ENCODE data around the gene DAPK1.

Gene DAPK1

GRCh38 chr9:87550253-87550954, 52.7 kb downstream of the DAPK1 start:
- no peaks in the 10 kb centered on the region for H3K27me3 ChIP-seq (ENCODE audit: control insufficient read depth in 1 of 2, insufficient read depth in 2 of 2, low read length in 2 of 2)
- no peaks in the 10 kb centered on the region for H3K9me3 ChIP-seq (ENCODE audit: control insufficient read depth in 1 of 2, low read length in 2 of 2)
- H3K36me3 ChIP-seq (ENCODE audit: control insufficient read depth in 1 of 2, insufficient read depth in 2 of 2, low read length in 2 of 2): no peaks in the 10 kb centered on the region
- no peak overlapping the region for H3K4me3 ChIP-seq (ENCODE audit: low read depth in 1 of 2, low read length in 2 of 2)
- no peak overlapping the region for H3K9ac ChIP-seq (ENCODE audit: low read depth in 1 of 2, low read length in 2 of 2)
- peaks cover 0 to 6% of the 10 kb centered on the region in 2 donors for H3K4me1 ChIP-seq (ENCODE audit: control insufficient read depth in 1 of 2, insufficient read depth in 2 of 2, low read length in 2 of 2)
- no peak overlapping the region for H3K27ac ChIP-seq (ENCODE audit: low read depth, low read length)

DNA sequence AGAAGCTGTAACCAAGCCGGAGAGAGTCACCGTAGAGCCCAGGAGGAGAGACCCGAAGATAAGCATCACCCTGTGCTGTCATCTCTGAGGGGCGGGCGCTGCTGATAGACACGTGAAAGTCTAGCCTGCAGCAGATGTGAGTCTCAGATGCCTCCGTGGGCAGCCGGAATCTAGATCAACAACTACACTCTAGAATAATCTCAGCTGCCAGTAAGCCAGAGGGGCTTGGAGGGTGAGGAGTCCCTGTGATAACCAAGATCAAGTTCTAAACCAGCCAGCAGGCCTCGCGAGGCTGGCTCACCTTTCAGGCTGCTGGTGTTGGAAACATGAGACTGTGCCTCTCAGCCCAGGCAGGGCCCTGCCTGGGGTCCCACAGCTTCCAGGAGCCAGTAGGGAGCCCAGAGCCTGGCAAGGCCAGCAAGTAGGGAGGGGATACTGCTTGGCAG, 54.1 kb downstream of the DAPK1 start:
- no peaks in the 10 kb centered on the region for H3K36me3 ChIP-seq (ENCODE audit: control insufficient read depth in 1 of 2, insufficient read depth in 2 of 2, low read length in 2 of 2)
- peaks cover 10 to 18% of the 10 kb centered on the region in 2 donors for H3K4me1 ChIP-seq (ENCODE audit: control insufficient read depth in 1 of 2, insufficient read depth in 2 of 2, low read length in 2 of 2)
- no peaks in the 10 kb centered on the region for H3K9me3 ChIP-seq (ENCODE audit: control insufficient read depth in 1 of 2, low read length in 2 of 2)
- no peaks in the 10 kb centered on the region for H3K27me3 ChIP-seq (ENCODE audit: control insufficient read depth in 1 of 2, insufficient read depth in 2 of 2, low read length in 2 of 2)
- no peak overlapping the region for H3K27ac ChIP-seq (ENCODE audit: low read depth, low read length)
- no peak overlapping the region for H3K9ac ChIP-seq (ENCODE audit: low read depth in 1 of 2, low read length in 2 of 2)
- H3K4me3 ChIP-seq (ENCODE audit: low read depth in 1 of 2, low read length in 2 of 2): no peak overlapping the region

- Histone ChIP-seq H3K27me3 (ENCODE audit: control insufficient read depth in 1 of 2, insufficient read depth in 2 of 2, low read length in 2 of 2) (no peaks in the 10 kb centered on the region), H3K27ac (ENCODE audit: low read depth, low read length) (no peak overlapping the region), H3K36me3 (ENCODE audit: control insufficient read depth in 1 of 2, insufficient read depth in 2 of 2, low read length in 2 of 2) (no peaks in the 10 kb centered on the region), H3K9me3 (ENCODE audit: control insufficient read depth in 1 of 2, low read length in 2 of 2) (no peaks in the 10 kb centered on the region), H3K9ac (ENCODE audit: low read depth in 1 of 2, low read length in 2 of 2) (no peak overlapping the region), H3K4me3 (ENCODE audit: low read depth in 1 of 2, low read length in 2 of 2) (no peak overlapping the region), H3K4me1 (ENCODE audit: control insufficient read depth in 1 of 2, insufficient read depth in 2 of 2, low read length in 2 of 2) (peaks cover 12 to 14% of the 10 kb centered on the region in 2 donors)
These were observed 56.7 kb downstream of the DAPK1 start for GRCh38 chr9:87554171-87554910.

- Histone ChIP-seq H3K27ac (ENCODE audit: low read depth, low read length) (no peak overlapping the region), H3K4me3 (ENCODE audit: low read depth in 1 of 2, low read length in 2 of 2) (no peak overlapping the region), H3K27me3 (ENCODE audit: control insufficient read depth in 1 of 2, insufficient read depth in 2 of 2, low read length in 2 of 2) (no peaks in the 10 kb centered on the region), H3K9me3 (ENCODE audit: control insufficient read depth in 1 of 2, low read length in 2 of 2) (no peaks in the 10 kb centered on the region), H3K36me3 (ENCODE audit: control insufficient read depth in 1 of 2, insufficient read depth in 2 of 2, low read length in 2 of 2) (no peaks in the 10 kb centered on the region), H3K9ac (ENCODE audit: low read depth in 1 of 2, low read length in 2 of 2) (no peak overlapping the region), H3K4me1 (ENCODE audit: control insufficient read depth in 1 of 2, insufficient read depth in 2 of 2, low read length in 2 of 2) (peaks cover 12 to 14% of the 10 kb centered on the region in 2 donors)
These were observed 57.3 kb downstream of the DAPK1 start for GRCh38 chr9:87554976-87555375.

GRCh38 chr9:87556039-87556438, 58.4 kb downstream of the DAPK1 start:
- no peak overlapping the region for H3K4me3 ChIP-seq (ENCODE audit: low read depth in 1 of 2, low read length in 2 of 2)
- H3K36me3 ChIP-seq (ENCODE audit: control insufficient read depth in 1 of 2, insufficient read depth in 2 of 2, low read length in 2 of 2): no peaks in the 10 kb centered on the region
- no peaks in the 10 kb centered on the region for H3K9me3 ChIP-seq (ENCODE audit: control insufficient read depth in 1 of 2, low read length in 2 of 2)
- no peak overlapping the region for H3K27ac ChIP-seq (ENCODE audit: low read depth, low read length)
- peaks cover 12 to 14% of the 10 kb centered on the region in 2 donors for H3K4me1 ChIP-seq (ENCODE audit: control insufficient read depth in 1 of 2, insufficient read depth in 2 of 2, low read length in 2 of 2)
- H3K27me3 ChIP-seq (ENCODE audit: control insufficient read depth in 1 of 2, insufficient read depth in 2 of 2, low read length in 2 of 2): no peaks in the 10 kb centered on the region
- H3K9ac ChIP-seq (ENCODE audit: low read depth in 1 of 2, low read length in 2 of 2): peak overlapping the region in 1 of 2 donors; percentile 7

DNA sequence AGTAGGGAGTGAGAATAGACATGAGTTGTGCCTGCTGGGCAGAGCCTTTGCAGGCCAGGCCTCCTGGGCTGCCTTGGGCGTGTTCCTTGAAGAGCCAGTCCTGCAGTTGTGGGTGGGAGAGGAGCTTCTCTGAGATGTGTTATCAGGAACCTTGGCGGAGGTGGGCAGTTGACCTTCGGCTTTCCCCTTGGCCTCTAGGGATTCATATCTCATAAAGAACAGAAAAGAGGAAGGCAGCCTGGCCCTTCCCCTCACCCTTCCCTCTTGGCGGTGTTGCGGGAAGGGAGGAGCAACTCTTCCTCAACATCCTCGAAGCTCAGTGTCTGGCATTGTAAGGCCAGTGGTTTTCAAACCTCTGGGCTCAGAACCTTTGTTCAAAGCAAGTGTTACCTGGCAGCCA, 59.2 kb downstream of the DAPK1 start:
- Histone ChIP-seq H3K4me1 (ENCODE audit: control insufficient read depth in 1 of 2, insufficient read depth in 2 of 2, low read length in 2 of 2) (peaks cover 12 to 14% of the 10 kb centered on the region in 2 donors), H3K4me3 (ENCODE audit: low read depth in 1 of 2, low read length in 2 of 2) (no peak overlapping the region), H3K9ac (ENCODE audit: low read depth in 1 of 2, low read length in 2 of 2) (no peak overlapping the region), H3K36me3 (ENCODE audit: control insufficient read depth in 1 of 2, insufficient read depth in 2 of 2, low read length in 2 of 2) (no peaks in the 10 kb centered on the region), H3K27me3 (ENCODE audit: control insufficient read depth in 1 of 2, insufficient read depth in 2 of 2, low read length in 2 of 2) (no peaks in the 10 kb centered on the region), H3K27ac (ENCODE audit: low read depth, low read length) (no peak overlapping the region), H3K9me3 (ENCODE audit: control insufficient read depth in 1 of 2, low read length in 2 of 2) (no peaks in the 10 kb centered on the region)

DNA sequence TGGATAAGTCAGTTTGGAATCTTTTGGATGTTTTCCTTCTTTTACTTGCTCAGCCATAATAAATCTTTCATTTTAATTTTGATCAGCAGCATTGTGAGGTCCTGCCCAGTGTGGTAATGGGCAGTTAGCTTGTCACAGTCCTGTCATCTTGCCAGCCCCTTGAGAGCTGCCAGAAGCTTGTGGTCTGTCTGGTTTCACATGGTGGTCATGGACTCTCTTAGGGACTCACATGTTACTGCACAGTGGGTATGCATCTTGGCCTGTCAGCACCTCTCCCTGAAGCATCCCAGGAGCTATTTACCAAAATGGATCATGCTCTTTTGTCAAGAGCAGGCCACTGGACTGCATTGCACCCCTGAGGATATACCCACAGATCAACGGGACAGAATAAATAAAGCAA, 60.3 kb downstream of the DAPK1 start:
- H3K9ac ChIP-seq (ENCODE audit: low read depth in 1 of 2, low read length in 2 of 2): no peak overlapping the region
- no peaks in the 10 kb centered on the region for H3K27me3 ChIP-seq (ENCODE audit: control insufficient read depth in 1 of 2, insufficient read depth in 2 of 2, low read length in 2 of 2)
- no peak overlapping the region for H3K27ac ChIP-seq (ENCODE audit: low read depth, low read length)
- H3K36me3 ChIP-seq (ENCODE audit: control insufficient read depth in 1 of 2, insufficient read depth in 2 of 2, low read length in 2 of 2): no peaks in the 10 kb centered on the region
- no peaks in the 10 kb centered on the region for H3K9me3 ChIP-seq (ENCODE audit: control insufficient read depth in 1 of 2, low read length in 2 of 2)
- H3K4me3 ChIP-seq (ENCODE audit: low read depth in 1 of 2, low read length in 2 of 2): no peak overlapping the region
- H3K4me1 ChIP-seq (ENCODE audit: control insufficient read depth in 1 of 2, insufficient read depth in 2 of 2, low read length in 2 of 2): peaks cover 12 to 14% of the 10 kb centered on the region in 2 donors

DNA sequence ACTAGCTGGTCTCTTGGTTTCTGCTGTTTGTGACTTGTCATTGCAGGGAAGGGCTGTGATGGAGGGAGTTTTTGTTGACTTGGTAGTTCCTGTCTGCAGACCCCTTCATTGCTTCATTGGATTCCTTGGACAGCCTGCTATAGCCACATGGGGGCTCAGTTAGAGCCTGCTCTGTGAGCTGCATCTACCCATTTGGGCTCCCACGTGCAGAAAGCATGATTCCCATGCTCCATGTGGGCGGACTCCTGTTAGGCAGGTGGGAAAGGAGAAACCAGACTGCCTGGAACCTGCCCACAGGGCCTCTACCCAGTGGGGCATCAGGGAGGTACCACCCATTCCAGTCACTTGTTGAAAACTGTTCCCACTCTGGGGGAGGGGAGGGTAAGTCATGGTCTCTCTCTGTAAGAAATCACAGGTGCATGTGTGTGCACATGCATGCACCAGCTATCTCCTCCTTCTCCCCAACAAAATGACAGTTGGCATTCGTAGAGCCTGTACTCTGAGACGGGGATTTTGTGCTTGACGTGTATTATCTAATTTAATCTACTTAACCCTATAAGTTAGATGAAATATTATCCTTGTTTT, 61.0 kb downstream of the DAPK1 start:
- Histone ChIP-seq H3K9me3 (ENCODE audit: control insufficient read depth in 1 of 2, low read length in 2 of 2) (no peaks in the 10 kb centered on the region), H3K9ac (ENCODE audit: low read depth in 1 of 2, low read length in 2 of 2) (no peak overlapping the region), H3K4me1 (ENCODE audit: control insufficient read depth in 1 of 2, insufficient read depth in 2 of 2, low read length in 2 of 2) (peaks cover 12 to 14% of the 10 kb centered on the region in 2 donors), H3K27me3 (ENCODE audit: control insufficient read depth in 1 of 2, insufficient read depth in 2 of 2, low read length in 2 of 2) (no peaks in the 10 kb centered on the region), H3K27ac (ENCODE audit: low read depth, low read length) (no peak overlapping the region), H3K36me3 (ENCODE audit: control insufficient read depth in 1 of 2, insufficient read depth in 2 of 2, low read length in 2 of 2) (no peaks in the 10 kb centered on the region), H3K4me3 (ENCODE audit: low read depth in 1 of 2, low read length in 2 of 2) (no peak overlapping the region)

- Histone ChIP-seq H3K9ac (ENCODE audit: low read depth in 1 of 2, low read length in 2 of 2) (no peak overlapping the region), H3K27ac (ENCODE audit: low read depth, low read length) (no peak overlapping the region), H3K27me3 (ENCODE audit: control insufficient read depth in 1 of 2, insufficient read depth in 2 of 2, low read length in 2 of 2) (no peaks in the 10 kb centered on the region), H3K4me1 (ENCODE audit: control insufficient read depth in 1 of 2, insufficient read depth in 2 of 2, low read length in 2 of 2) (peaks cover 1 to 9% of the 10 kb centered on the region in 2 donors), H3K9me3 (ENCODE audit: control insufficient read depth in 1 of 2, low read length in 2 of 2) (no peaks in the 10 kb centered on the region), H3K36me3 (ENCODE audit: control insufficient read depth in 1 of 2, insufficient read depth in 2 of 2, low read length in 2 of 2) (no peaks in the 10 kb centered on the region), H3K4me3 (ENCODE audit: low read depth in 1 of 2, low read length in 2 of 2) (no peak overlapping the region)
These were observed 64.4 kb downstream of the DAPK1 start for GRCh38 chr9:87562062-87562461.

DNA sequence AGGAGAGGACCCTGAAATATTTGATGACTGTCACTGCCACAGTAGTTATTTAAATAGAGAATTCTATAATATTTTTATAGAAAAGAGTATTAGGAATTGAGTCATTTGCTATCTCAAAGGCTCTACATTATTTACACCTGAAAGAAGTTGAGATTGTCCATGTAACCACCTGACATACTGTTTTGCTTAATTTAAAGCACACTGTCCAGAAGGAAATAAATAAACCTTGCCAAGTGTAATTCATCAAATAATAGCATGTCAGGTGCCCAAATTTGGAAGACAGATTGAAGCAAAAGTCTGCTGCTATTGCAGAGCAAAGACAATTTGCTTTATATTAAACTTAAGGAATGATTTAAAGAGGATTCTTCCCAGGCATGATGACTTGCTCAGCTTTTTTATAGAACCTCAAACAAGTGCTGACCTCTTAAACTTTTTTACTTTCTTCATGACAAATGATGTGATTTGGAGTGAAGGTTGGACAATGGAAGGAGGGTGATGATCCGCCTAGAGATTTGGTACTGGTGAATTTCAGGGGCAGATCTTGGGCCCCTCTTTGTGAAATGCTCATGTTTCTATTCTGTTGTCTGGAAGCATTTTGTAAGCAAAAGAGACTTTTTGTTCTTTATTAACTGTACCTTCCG, 65.0 kb downstream of the DAPK1 start:
- Histone ChIP-seq H3K4me1 (ENCODE audit: control insufficient read depth in 1 of 2, insufficient read depth in 2 of 2, low read length in 2 of 2) (peaks cover 6 to 15% of the 10 kb centered on the region in 2 donors), H3K27me3 (ENCODE audit: control insufficient read depth in 1 of 2, insufficient read depth in 2 of 2, low read length in 2 of 2) (no peaks in the 10 kb centered on the region), H3K4me3 (ENCODE audit: low read depth in 1 of 2, low read length in 2 of 2) (no peak overlapping the region), H3K9ac (ENCODE audit: low read depth in 1 of 2, low read length in 2 of 2) (no peak overlapping the region), H3K9me3 (ENCODE audit: control insufficient read depth in 1 of 2, low read length in 2 of 2) (no peaks in the 10 kb centered on the region), H3K36me3 (ENCODE audit: control insufficient read depth in 1 of 2, insufficient read depth in 2 of 2, low read length in 2 of 2) (no peaks in the 10 kb centered on the region), H3K27ac (ENCODE audit: low read depth, low read length) (no peak overlapping the region)
